ENCODE data around the gene MYBPC2.

Gene MYBPC2

GRCh38 chr19:50422397-50423278, 10.1 kb upstream of the MYBPC2 start:
- ATAC-seq: no peak
- TF ChIP-seq, protein P1, sequence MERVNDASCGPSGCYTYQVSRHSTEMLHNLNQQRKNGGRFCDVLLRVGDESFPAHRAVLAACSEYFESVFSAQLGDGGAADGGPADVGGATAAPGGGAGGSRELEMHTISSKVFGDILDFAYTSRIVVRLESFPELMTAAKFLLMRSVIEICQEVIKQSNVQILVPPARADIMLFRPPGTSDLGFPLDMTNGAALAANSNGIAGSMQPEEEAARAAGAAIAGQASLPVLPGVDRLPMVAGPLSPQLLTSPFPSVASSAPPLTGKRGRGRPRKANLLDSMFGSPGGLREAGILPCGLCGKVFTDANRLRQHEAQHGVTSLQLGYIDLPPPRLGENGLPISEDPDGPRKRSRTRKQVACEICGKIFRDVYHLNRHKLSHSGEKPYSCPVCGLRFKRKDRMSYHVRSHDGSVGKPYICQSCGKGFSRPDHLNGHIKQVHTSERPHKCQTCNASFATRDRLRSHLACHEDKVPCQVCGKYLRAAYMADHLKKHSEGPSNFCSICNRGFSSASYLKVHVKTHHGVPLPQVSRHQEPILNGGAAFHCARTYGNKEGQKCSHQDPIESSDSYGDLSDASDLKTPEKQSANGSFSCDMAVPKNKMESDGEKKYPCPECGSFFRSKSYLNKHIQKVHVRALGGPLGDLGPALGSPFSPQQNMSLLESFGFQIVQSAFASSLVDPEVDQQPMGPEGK (CRISPR knock-in tag; IDR thresholded peaks at IDR 0.05; ENCODE audit: borderline replicate concordance): no peak
- TF ChIP-seq TOX (CRISPR knock-in tag; IDR thresholded peaks at IDR 0.05; ENCODE audit: borderline replicate concordance): no peak
- TF ChIP-seq GLIS3 (CRISPR knock-in tag; IDR thresholded peaks at IDR 0.05): no peak
- no peak for TF ChIP-seq ISL1 (CRISPR knock-in tag; IDR thresholded peaks at IDR 0.05)
- no peak for TF ChIP-seq OSR1 (CRISPR knock-in tag; IDR thresholded peaks at IDR 0.05)
- no peak for TF ChIP-seq ZNF565 (CRISPR knock-in tag; conservative IDR thresholded peaks at IDR 0.05; ENCODE audit: low read depth)

DNA sequence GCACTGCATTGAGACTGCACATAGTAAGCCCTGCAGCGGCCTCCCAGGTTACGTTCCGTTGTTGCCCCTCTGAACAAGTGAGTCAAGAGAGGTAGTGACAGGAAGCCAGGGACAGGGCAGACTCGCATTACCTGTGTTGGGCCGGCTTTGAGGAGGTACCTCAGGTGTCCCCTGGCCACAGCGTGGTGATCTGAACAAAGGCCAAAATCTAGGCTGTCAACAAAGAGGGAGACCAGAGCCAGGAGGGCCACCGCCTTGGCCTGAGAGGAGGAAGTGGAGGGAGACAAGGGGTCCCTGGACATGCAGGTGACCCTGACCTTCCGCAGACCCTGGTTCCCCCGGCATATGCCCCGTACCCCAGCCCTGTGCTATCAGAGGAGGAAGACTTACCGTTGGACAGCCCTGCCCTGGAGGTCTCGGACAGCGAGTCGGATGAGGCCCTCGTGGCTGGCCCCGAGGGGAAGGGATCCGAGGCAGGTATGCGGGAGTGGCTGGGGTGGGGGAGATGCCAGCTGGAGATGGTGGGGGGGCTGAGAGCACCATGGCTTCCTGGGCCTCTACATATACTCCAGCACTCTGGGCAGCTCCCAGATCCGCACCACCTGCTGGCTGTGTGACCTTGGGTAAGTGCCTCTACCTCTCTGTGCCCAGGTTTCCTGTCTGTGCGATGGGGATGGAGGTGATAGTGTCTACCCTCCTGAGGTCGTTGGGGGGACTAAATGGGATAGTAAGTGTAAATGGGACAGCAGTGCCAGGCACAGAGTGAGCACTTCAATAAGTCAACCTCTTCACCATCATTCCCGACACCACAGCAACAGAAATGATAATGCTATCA, 9.2 kb upstream of the MYBPC2 start:
- no peak for ATAC-seq
- TF ChIP-seq BACH2 (CRISPR knock-in tag; IDR thresholded peaks at IDR 0.05; ENCODE audit: borderline replicate concordance): no peak
- TF ChIP-seq TSHZ2 (CRISPR knock-in tag; IDR thresholded peaks at IDR 0.05): no peak
- TF ChIP-seq GLIS3 (CRISPR knock-in tag; IDR thresholded peaks at IDR 0.05): no peak
- no peak for TF ChIP-seq TOX (CRISPR knock-in tag; IDR thresholded peaks at IDR 0.05; ENCODE audit: borderline replicate concordance)
- no peak for TF ChIP-seq RARB (CRISPR knock-in tag; IDR thresholded peaks at IDR 0.05)
- no peak for TF ChIP-seq ZNF8 (CRISPR knock-in tag; IDR thresholded peaks at IDR 0.05)
- TF ChIP-seq CSRNP3 (CRISPR knock-in tag; IDR thresholded peaks at IDR 0.05): no peak
- TF ChIP-seq TCF4 (CRISPR knock-in tag; IDR thresholded peaks at IDR 0.05; ENCODE audit: borderline replicate concordance): no peak
- no peak for TF ChIP-seq PPARA (CRISPR knock-in tag; IDR thresholded peaks at IDR 0.05; ENCODE audit: borderline replicate concordance)
- no peak for TF ChIP-seq CREB5 (CRISPR knock-in tag; IDR thresholded peaks at IDR 0.05; ENCODE audit: low read depth)
- TF ChIP-seq ARNTL (CRISPR knock-in tag; IDR thresholded peaks at IDR 0.05; ENCODE audit: borderline replicate concordance, low read depth): no peak
- TF ChIP-seq, protein P2, sequence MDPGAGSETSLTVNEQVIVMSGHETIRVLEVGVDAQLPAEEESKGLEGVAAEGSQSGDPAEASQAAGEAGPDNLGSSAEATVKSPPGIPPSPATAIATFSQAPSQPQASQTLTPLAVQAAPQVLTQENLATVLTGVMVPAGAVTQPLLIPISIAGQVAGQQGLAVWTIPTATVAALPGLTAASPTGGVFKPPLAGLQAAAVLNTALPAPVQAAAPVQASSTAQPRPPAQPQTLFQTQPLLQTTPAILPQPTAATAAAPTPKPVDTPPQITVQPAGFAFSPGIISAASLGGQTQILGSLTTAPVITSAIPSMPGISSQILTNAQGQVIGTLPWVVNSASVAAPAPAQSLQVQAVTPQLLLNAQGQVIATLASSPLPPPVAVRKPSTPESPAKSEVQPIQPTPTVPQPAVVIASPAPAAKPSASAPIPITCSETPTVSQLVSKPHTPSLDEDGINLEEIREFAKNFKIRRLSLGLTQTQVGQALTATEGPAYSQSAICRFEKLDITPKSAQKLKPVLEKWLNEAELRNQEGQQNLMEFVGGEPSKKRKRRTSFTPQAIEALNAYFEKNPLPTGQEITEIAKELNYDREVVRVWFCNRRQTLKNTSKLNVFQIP (CRISPR knock-in tag; IDR thresholded peaks at IDR 0.05; ENCODE audit: borderline replicate concordance, low read depth): no peak
- TF ChIP-seq OSR1 (CRISPR knock-in tag; IDR thresholded peaks at IDR 0.05): no peak
- TF ChIP-seq ZNF565 (CRISPR knock-in tag; conservative IDR thresholded peaks at IDR 0.05; ENCODE audit: low read depth): no peak
- TF ChIP-seq ZC3H10 (CRISPR knock-in tag; IDR thresholded peaks at IDR 0.05): no peak

DNA sequence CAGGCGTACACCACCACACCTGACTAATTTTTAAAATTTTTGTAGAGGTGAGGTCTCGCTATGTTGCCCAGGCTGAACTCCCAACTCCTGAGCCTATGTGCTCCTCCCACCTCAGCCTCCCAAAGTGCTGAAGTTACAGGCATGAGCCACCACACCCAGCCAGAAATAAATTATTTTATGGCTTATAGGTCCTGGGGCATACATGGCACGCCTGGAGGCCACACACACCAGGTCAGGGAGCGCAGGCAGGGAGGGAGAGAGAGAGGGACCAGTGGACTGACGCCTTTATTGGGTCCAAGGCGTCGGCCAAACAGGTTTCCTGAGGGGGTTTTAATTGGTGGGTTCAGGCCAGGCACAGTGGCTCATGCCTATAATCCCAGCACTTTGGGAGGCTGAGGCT, 7.1 kb upstream of the MYBPC2 start:
- TF ChIP-seq PPARA (CRISPR knock-in tag; IDR thresholded peaks at IDR 0.05; ENCODE audit: borderline replicate concordance) (no peak), ZNF8 (CRISPR knock-in tag; IDR thresholded peaks at IDR 0.05) (no peak), ZNF70 (CRISPR knock-in tag; IDR thresholded peaks at IDR 0.05) (no peak), SNAI2 (CRISPR knock-in tag; IDR thresholded peaks at IDR 0.05) (no peak)
- ATAC-seq: no peak

Data from SK-N-SH treated with all-trans-retinoic acid at 6 μM for 48 hours (cell line).